ENCODE results near the gene MYLIP. TPM values are rescaled to one million over a fixed set of nuclear protein-coding genes. Genes with fewer than 3 reads are reported as not detected.

The MYLIP gene
- total and polyA plus RNA-seq, 2 donors (not counting 1 experiment from before 2014, with no cell fraction given), result 40.6 to 104 TPM

DNA sequence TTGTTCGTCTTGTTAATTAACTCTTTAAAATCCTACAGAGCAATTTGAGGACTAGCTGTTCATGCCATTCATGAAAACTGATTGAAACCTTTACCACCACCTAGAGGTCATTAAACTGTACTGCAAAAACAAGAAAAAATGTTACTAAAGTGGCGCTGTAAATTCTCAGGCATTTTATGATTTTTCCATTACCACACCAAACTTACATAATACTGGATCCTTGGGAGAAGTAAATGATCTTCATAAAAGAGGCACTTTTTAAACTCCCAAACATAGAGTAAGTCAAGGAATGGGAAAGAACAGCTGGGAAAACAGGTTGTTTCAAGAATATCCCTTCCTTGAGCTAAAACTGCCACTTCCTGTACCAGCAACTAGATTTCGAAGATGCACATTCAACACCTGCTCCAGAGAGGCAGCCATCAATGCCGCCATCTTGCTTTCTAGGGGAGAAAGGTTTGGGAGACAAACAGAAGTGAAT is 54.3 kb downstream of the MYLIP start:
- no peaks in the 10 kb centered on the region for H3K36me3 ChIP-seq (replicated peaks in 1 of 2; ENCODE audit: control extremely low read depth in 1 of 2, control insufficient read depth in 1 of 2, extremely low read depth in 1 of 2, insufficient read depth in 2 of 2, low read length in 1 of 2)
- H2AFZ ChIP-seq (ENCODE audit: insufficient read depth, low read depth, low read length, poor library complexity, severe bottlenecking), result peak overlapping the region; percentile 32
- peak; percentile 66 for ATAC-seq (ENCODE audit: low read depth)
- H3K4me2 ChIP-seq (replicated peaks; ENCODE audit: low read depth, low read length, poor library complexity, severe bottlenecking), result no peak overlapping the region
- no peak overlapping the region for H3K27ac ChIP-seq (ENCODE audit: low read length in 2 of 2)
- H3K27me3 ChIP-seq (replicated peaks in 1 of 4; ENCODE audit: control extremely low read depth in 1 of 4, control insufficient read depth in 3 of 4, insufficient read depth in 4 of 4, low read length in 3 of 4), result peaks cover 0 to 4% (median 0%) of the 10 kb centered on the region in 4 experiments
- H3K9ac ChIP-seq (ENCODE audit: low read length), result no peak overlapping the region
- no peaks in the 10 kb centered on the region for H3K9me3 Mint-ChIP-seq (ENCODE audit: insufficient read depth)
- H3K4me1 ChIP-seq (ENCODE audit: control insufficient read depth in 2 of 2, insufficient read depth in 2 of 2, low read length in 2 of 2), result peaks cover 4 to 11% of the 10 kb centered on the region in 2 donors
- peaks cover 0 to 10% (median 1%) of the 10 kb centered on the region in 3 donors for H3K9me3 ChIP-seq (ENCODE audit: control extremely low read depth in 1 of 3, control insufficient read depth in 2 of 3, insufficient read depth in 1 of 3, low read length in 2 of 3)
- ChIA-PET POLR2A (no interaction called here), CTCF (interaction anchor here (0.8 to 11.1 kb wide), 29 partner anchors 10 to 588 kb away, joined by 3 to 152 read pairs (median 5); partner anchors contain the start of gene MYLIP)
- H3K4me3 Mint-ChIP-seq, result no peak overlapping the region
- peak; percentile 86 for TF ChIP-seq CTCF (IDR thresholded peaks at IDR 0.05)
- no peak for TF ChIP-seq EZH2 (IDR thresholded peaks at IDR 0.05; ENCODE audit: borderline replicate concordance, insufficient read depth, low read depth, low read length, poor library complexity, severe bottlenecking)
- WGBS (ENCODE audit: insufficient coverage), result no CpG with 5 or more reads among the region's 4 CpGs
- no peak overlapping the region for H3K27ac Mint-ChIP-seq
- no peaks in the 10 kb centered on the region for H4K20me1 ChIP-seq (ENCODE audit: control insufficient read depth, insufficient read depth, low read length, poor library complexity, severe bottlenecking)
- H3K79me2 ChIP-seq (ENCODE audit: control insufficient read depth, insufficient read depth, low read length), result no peaks in the 10 kb centered on the region
- peaks cover 20% of the 10 kb centered on the region for H3K4me1 Mint-ChIP-seq
- intact Hi-C loops (cut with micrococcal nuclease), result loop anchor here (1.0 to 5.0 kb wide), 4 partner anchors 22 to 492 kb away; partner anchors contain the start of gene MYLIP
- H3K27me3 Mint-ChIP-seq, result no peaks in the 10 kb centered on the region
- peak; percentile 59 for DNase-seq
- H3K4me3 ChIP-seq (ENCODE audit: control extremely low read depth in 1 of 5, extremely low read depth in 1 of 5, insufficient read depth in 1 of 5, low read depth in 2 of 5, low read length in 4 of 5), result no peak overlapping the region

DNA sequence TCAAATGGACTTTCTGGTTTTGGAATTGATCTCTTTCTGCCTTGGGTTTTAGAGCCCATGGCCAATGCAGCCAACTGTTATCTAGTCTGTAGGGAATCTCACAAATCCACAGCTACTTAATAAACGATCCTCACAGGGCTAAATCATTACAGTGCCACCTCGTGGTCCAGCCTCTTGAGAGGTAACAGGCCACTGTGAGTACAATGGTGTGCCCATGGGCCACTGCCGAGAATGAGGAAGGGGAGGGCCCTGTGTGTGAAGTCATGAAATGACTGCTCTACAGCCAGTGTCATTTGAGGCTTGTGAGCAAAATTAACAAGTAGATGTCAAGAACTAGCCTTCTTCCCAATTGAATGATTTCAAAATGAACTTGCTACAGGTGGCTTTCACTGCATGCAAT is 55.2 kb downstream of the MYLIP start:
- H3K4me1 Mint-ChIP-seq, result peaks cover 17% of the 10 kb centered on the region
- no peak overlapping the region for H2AFZ ChIP-seq (ENCODE audit: insufficient read depth, low read depth, low read length, poor library complexity, severe bottlenecking)
- TF ChIP-seq EZH2 (IDR thresholded peaks at IDR 0.05; ENCODE audit: borderline replicate concordance, insufficient read depth, low read depth, low read length, poor library complexity, severe bottlenecking), result no peak
- no peak for TF ChIP-seq CTCF (IDR thresholded peaks at IDR 0.05)

More for the DNA sequence above, 55.2 kb downstream of the MYLIP start:
- CTCF ChIA-PET, result interaction anchor here (1.0 to 11.1 kb wide), 17 partner anchors 11 to 587 kb away, joined by 3 to 152 read pairs (median 7); partner anchors contain the start of gene MYLIP
- Histone ChIP-seq H3K4me3 (ENCODE audit: control extremely low read depth in 1 of 5, extremely low read depth in 1 of 5, insufficient read depth in 1 of 5, low read depth in 2 of 5, low read length in 4 of 5) (no peak overlapping the region), H3K9me3 (ENCODE audit: control extremely low read depth in 1 of 3, control insufficient read depth in 2 of 3, insufficient read depth in 1 of 3, low read length in 2 of 3) (peaks cover 0 to 10% (median 1%) of the 10 kb centered on the region in 3 donors), H3K9ac (ENCODE audit: low read length) (no peak overlapping the region), H3K79me2 (ENCODE audit: control insufficient read depth, insufficient read depth, low read length) (no peaks in the 10 kb centered on the region), H3K4me1 (ENCODE audit: control insufficient read depth in 2 of 2, insufficient read depth in 2 of 2, low read length in 2 of 2) (peaks cover 4 to 11% of the 10 kb centered on the region in 2 donors), H3K27ac (ENCODE audit: low read length in 2 of 2) (no peak overlapping the region), H3K27me3 (replicated peaks in 1 of 4; ENCODE audit: control extremely low read depth in 1 of 4, control insufficient read depth in 3 of 4, insufficient read depth in 4 of 4, low read length in 3 of 4) (peaks cover 0 to 4% (median 0%) of the 10 kb centered on the region in 4 experiments), H4K20me1 (ENCODE audit: control insufficient read depth, insufficient read depth, low read length, poor library complexity, severe bottlenecking) (no peaks in the 10 kb centered on the region), H3K36me3 (replicated peaks in 1 of 2; ENCODE audit: control extremely low read depth in 1 of 2, control insufficient read depth in 1 of 2, extremely low read depth in 1 of 2, insufficient read depth in 2 of 2, low read length in 1 of 2) (no peaks in the 10 kb centered on the region), H3K4me2 (replicated peaks; ENCODE audit: low read depth, low read length, poor library complexity, severe bottlenecking) (no peak overlapping the region)
- POLR2A ChIA-PET, result no interaction called here
- 67% methylated on average over 1 of the region's 3 CpGs for WGBS (ENCODE audit: insufficient coverage)
- intact Hi-C loops (cut with micrococcal nuclease), result loop anchor here (5.0 kb wide), 1 partner anchor 412 kb away; no protein-coding TSS in a partner anchor
- no peak overlapping the region for H3K4me3 Mint-ChIP-seq
- DNase-seq (peak; percentile 42), ATAC-seq (ENCODE audit: low read depth) (peak; percentile 65)
- H3K27me3 Mint-ChIP-seq, result no peaks in the 10 kb centered on the region
- no peaks in the 10 kb centered on the region for H3K9me3 Mint-ChIP-seq (ENCODE audit: insufficient read depth)
- H3K27ac Mint-ChIP-seq, result no peak overlapping the region

Data from B cell (primary cell).